IMR-90 (cell line): ENCODE results near the gene PACS1. TPM values are rescaled to one million over a fixed set of nuclear protein-coding genes. Genes with fewer than 3 reads are reported as not detected.

Source experiments
- ATAC-seq: fragments of 200-7000 bp; cut with Tn5 transposase; 2 replicates; pipeline ENCODE4 v1.9.1; 2020; ENCODE audit warnings: low read depth, mild to moderate bottlenecking, moderate library complexity
- BruUV-seq: library from RNA; stranded (reverse); fragments of 400-500 nt; replicated peaks from 2 replicates; lab custom pipeline; 2021; lab: Mats Ljungman, UMichigan
- CTCF ChIA-PET: fragments of 300-600 bp; formaldehyde crosslinking; extraction: SDS; loops from one replicate; lab custom pipeline; 2021; ENCODE audit warnings: antibody characterized with exemption; lab: Yijun Ruan, JAX
- POLR2A ChIA-PET: fragments of 300-600 bp; sonication (Branson Sonifier 250); formaldehyde crosslinking; loops from one replicate; lab custom pipeline; 2022; ENCODE audit warnings: antibody characterized with exemption; ENCODE audit not compliant: unreplicated experiment; lab: Charles Lee
- DNase-seq: peaks from one replicate; pipeline ENCODE4 v3.0.0; 2013
- H2AFZ ChIP-seq: replicated peaks from 2 replicates; pipeline ENCODE3; 2013; ENCODE audit warnings: low read length, mild to moderate bottlenecking; ENCODE audit not compliant: poor library complexity
- H2AK5ac ChIP-seq: 2 replicates; pipeline ENCODE4 v1.6.1; 2013; ENCODE audit warnings: low read depth, low read length, inconsistent platforms
- H2AK9ac ChIP-seq: replicated peaks from 2 replicates; pipeline ENCODE3; 2013; ENCODE audit warnings: mild to moderate bottlenecking, low read depth, low read length, moderate library complexity; ENCODE audit not compliant: poor library complexity
- H2BK120ac ChIP-seq: 2 replicates; pipeline ENCODE4 v1.6.1; 2013; ENCODE audit warnings: low read depth, low read length, inconsistent platforms
- H2BK15ac ChIP-seq: 3 replicates; pipeline ENCODE4 v1.6.1; 2013; ENCODE audit warnings: low read depth, low read length, inconsistent platforms
- H2BK20ac ChIP-seq: 2 replicates; pipeline ENCODE4 v1.6.1; 2013; ENCODE audit warnings: low read depth, mild to moderate bottlenecking, inconsistent platforms, low read length, moderate library complexity
- H2BK5ac ChIP-seq: 2 replicates; pipeline ENCODE4 v1.6.1; 2013; ENCODE audit warnings: mild to moderate bottlenecking, low read depth, low read length, inconsistent platforms; ENCODE audit not compliant: poor library complexity, severe bottlenecking
- H3K14ac ChIP-seq: replicated peaks from 2 replicates; pipeline ENCODE4 v1.6.1; 2013; ENCODE audit warnings: low read depth, low read length, inconsistent platforms
- H3K18ac ChIP-seq: 2 replicates; pipeline ENCODE4 v1.6.1; 2013; ENCODE audit warnings: low read depth, low read length, control low read depth
- H3K23ac ChIP-seq: 2 replicates; pipeline ENCODE4 v1.6.1; 2013; ENCODE audit warnings: low read depth, low read length, inconsistent platforms
- H3K27ac ChIP-seq: 2 replicates; pipeline ENCODE4 v1.5.1; 2013; ENCODE audit warnings: mild to moderate bottlenecking, control low read depth, low read length; ENCODE audit not compliant: insufficient read depth
- H3K27me3 ChIP-seq: 2 replicates; pipeline ENCODE4 v1.6.1; 2013; ENCODE audit warnings: low read length; ENCODE audit not compliant: control insufficient read depth, insufficient read depth
- H3K36me3 ChIP-seq: 2 replicates; pipeline ENCODE4 v1.6.1; 2013; ENCODE audit warnings: low read length, mixed read lengths; ENCODE audit not compliant: control insufficient read depth, insufficient read depth
- H3K4ac ChIP-seq: 2 replicates; pipeline ENCODE4 v1.6.1; 2013; ENCODE audit warnings: low read depth, low read length, inconsistent platforms
- H3K4me1 ChIP-seq: 2 replicates; pipeline ENCODE4 v1.6.1; 2013; ENCODE audit warnings: low read length, mixed read lengths; ENCODE audit not compliant: control insufficient read depth, insufficient read depth
- H3K4me2 ChIP-seq: 2 replicates; pipeline ENCODE4 v1.6.1; 2013; ENCODE audit warnings: low read depth, mild to moderate bottlenecking, control low read depth, low read length, moderate library complexity
- H3K4me3 ChIP-seq: 2 replicates; pipeline ENCODE4 v1.5.1; 2013; ENCODE audit warnings: low read depth, mild to moderate bottlenecking, control low read depth, low read length, moderate library complexity; ENCODE audit not compliant: insufficient read depth
- H3K56ac ChIP-seq: 2 replicates; pipeline ENCODE4 v1.6.1; 2013; ENCODE audit warnings: low read length, inconsistent platforms; ENCODE audit not compliant: insufficient read depth; ENCODE audit errors: extremely low read depth
- H3K79me1 ChIP-seq, 2 experiments: 2 replicates each; pipeline ENCODE4 v1.6.1; 2013; ENCODE audit warnings: low read length in 2 of 2, inconsistent platforms in 1 of 2, low read depth in 1 of 2
- H3K9ac ChIP-seq: 2 replicates; pipeline ENCODE4 v1.6.1; 2013; ENCODE audit warnings: low read depth, low read length, control low read depth
- H3K9me1 ChIP-seq: 2 replicates; pipeline ENCODE4 v1.6.1; 2013; ENCODE audit warnings: low read length, inconsistent platforms; ENCODE audit not compliant: insufficient read depth
- H3K9me3 ChIP-seq: 2 replicates; pipeline ENCODE4 v1.6.1; 2013; ENCODE audit warnings: low read length; ENCODE audit not compliant: control insufficient read depth, insufficient read depth
- H4K20me1 ChIP-seq: 2 replicates; pipeline ENCODE4 v1.6.1; 2013; ENCODE audit warnings: low read length, inconsistent platforms; ENCODE audit not compliant: insufficient read depth
- H4K5ac ChIP-seq: 2 replicates; pipeline ENCODE4 v1.6.1; 2013; ENCODE audit warnings: mild to moderate bottlenecking, low read depth, low read length, control low read depth
- H4K8ac ChIP-seq, 2 experiments: 2 replicates each; pipeline ENCODE4 v1.6.1; 2013; ENCODE audit warnings: low read depth in 2 of 2, low read length in 2 of 2, control low read depth in 1 of 2, inconsistent platforms in 1 of 2
- H4K91ac ChIP-seq: 2 replicates; pipeline ENCODE4 v1.6.1; 2013; ENCODE audit warnings: low read depth, low read length, inconsistent platforms; ENCODE audit not compliant: insufficient read depth
- BHLHE40 ChIP-seq: fragments of 150-350 bp; IDR thresholded peaks from 2 replicates; pipeline ENCODE4 v1.6.1; 2016; ENCODE audit warnings: mild to moderate bottlenecking, low read depth, low read length
- CEBPB ChIP-seq: IDR thresholded peaks from 2 replicates; pipeline ENCODE4 v1.6.1; 2012; ENCODE audit warnings: low read depth, low read length, improper control_type of control experiment
- CHD1 ChIP-seq: IDR thresholded peaks from 2 replicates; pipeline ENCODE4 v1.6.1; 2012; ENCODE audit warnings: low read depth, low read length, improper control_type of control experiment
- FOS ChIP-seq: fragments of 150-350 bp; IDR thresholded peaks from 2 replicates; pipeline ENCODE4 v1.6.1; 2016; ENCODE audit warnings: low read depth, low read length
- MAFK ChIP-seq: IDR thresholded peaks from 2 replicates; pipeline ENCODE4 v1.6.1; 2012; ENCODE audit warnings: low read depth, low read length, improper control_type of control experiment
- MAZ ChIP-seq: IDR thresholded peaks from 2 replicates; pipeline ENCODE4 v1.6.1; 2012; ENCODE audit warnings: low read depth, mild to moderate bottlenecking, low read length, improper control_type of control experiment, moderate library complexity, borderline replicate concordance
- MXI1 ChIP-seq: IDR thresholded peaks from 2 replicates; pipeline ENCODE4 v1.6.1; 2012; ENCODE audit warnings: low read depth, mild to moderate bottlenecking, low read length, moderate library complexity, borderline replicate concordance
- NFE2L2 ChIP-seq: fragments of 150-350 bp; IDR thresholded peaks from 2 replicates; pipeline ENCODE4 v1.6.1; 2016; ENCODE audit warnings: low read depth, mild to moderate bottlenecking, low read length
- POLR2A ChIP-seq: IDR thresholded peaks from 2 replicates; pipeline ENCODE4 v1.6.1; 2012; ENCODE audit warnings: mild to moderate bottlenecking, low read depth, low read length
- RAD21 ChIP-seq: IDR thresholded peaks from 2 replicates; pipeline ENCODE4 v1.6.1; 2012; ENCODE audit warnings: low read length, improper control_type of control experiment
- RCOR1 ChIP-seq: IDR thresholded peaks from 2 replicates; pipeline ENCODE4 v1.6.1; 2012; ENCODE audit warnings: mild to moderate bottlenecking, low read length, improper control_type of control experiment; ENCODE audit not compliant: insufficient replicate concordance
- RFX5 ChIP-seq: IDR thresholded peaks from 2 replicates; pipeline ENCODE4 v1.8.0; 2012; ENCODE audit warnings: low read depth, mild to moderate bottlenecking, low read length, moderate library complexity
- SMC3 ChIP-seq: fragments of 150-350 bp; IDR thresholded peaks from 2 replicates; pipeline ENCODE4 v1.6.1; 2016; ENCODE audit warnings: low read depth, mild to moderate bottlenecking, antibody characterized with exemption, low read length, moderate library complexity
- dilution Hi-C: fragments of 300-500 bp; cut with HindIII; formaldehyde crosslinking; loops from one replicate; pipeline ENCODE4 v1.14.3; 2018; ENCODE audit warnings: low sequenced_read_pairs; ENCODE audit not compliant: unreplicated experiment
- in situ Hi-C: fragments of 300-500 bp; cut with MboI; formaldehyde crosslinking; loops from 3 replicates; pipeline ENCODE4 v1.14.3; 2019; ENCODE audit warnings: low sequenced_read_pairs, inconsistent platforms, mixed read lengths
- intact Hi-C: fragments of 100-400 bp; cut with micrococcal nuclease; formaldehyde crosslinking; loops from 2 replicates; pipeline ENCODE4 v1.10.0; 2022
- polyA plus RNA-seq, 3 experiments: library from polyadenylated mRNA; depleted of rRNA; stranded (reverse); fragments of >200 nt; gene quantifications; 2 replicates each; pipeline ENCODE4 v1.2.3, GENCODE V29; 2012; ENCODE audit warnings: low replicate concordance in 1 of 3
- total RNA-seq: library from RNA; depleted of rRNA; stranded (reverse); fragments of >200 nt; gene quantifications from 2 replicates; pipeline ENCODE4 v1.2.3, GENCODE V29; 2012
- TF ChIP-seq, protein P1 (sequence below): fragments of 150-350 bp; IDR thresholded peaks from 2 replicates; pipeline ENCODE4 v1.6.1; 2016; ENCODE audit warnings: low read depth, mild to moderate bottlenecking, low read length, moderate library complexity, borderline replicate concordance
- TF ChIP-seq, protein P2 (sequence below): fragments of 150-350 bp; IDR thresholded peaks from 2 replicates; pipeline ENCODE4 v1.6.1; 2017; ENCODE audit warnings: mild to moderate bottlenecking, antibody characterized with exemption, low read length, low read depth
- TF ChIP-seq, protein P3 (sequence below): conservative IDR thresholded peaks from 2 replicates; pipeline ENCODE4 v1.5.1; 2012; ENCODE audit warnings: mild to moderate bottlenecking, low read depth, low read length, improper control_type of control experiment

The PACS1 gene
- total and polyA plus RNA-seq, 2 of the 4 experiments (the other 2 are of a cell fraction): 7.3 to 32.0 TPM

DNA sequence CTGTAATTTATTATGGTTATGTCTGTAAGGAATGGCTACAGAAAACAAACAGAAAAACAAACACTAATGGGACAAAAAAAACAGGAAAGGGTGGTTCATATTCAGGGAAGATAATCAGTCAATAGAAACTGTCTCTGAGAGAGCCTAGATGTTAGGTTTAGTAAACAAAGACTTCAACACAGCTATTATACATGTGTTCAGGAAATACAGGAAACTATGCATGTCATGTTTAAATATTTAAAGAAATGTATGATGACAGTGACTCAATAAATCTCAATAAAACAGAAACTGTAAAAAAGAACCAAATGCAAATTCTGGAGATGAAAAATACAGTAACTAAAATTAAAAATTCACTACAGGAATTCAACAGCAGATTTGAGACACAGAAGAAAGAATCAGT, 76.0 kb downstream of the PACS1 start:
- intact Hi-C loops: no loop called here
- CTCF ChIA-PET: no interaction called here

More for the DNA sequence above, 76.0 kb downstream of the PACS1 start:
- Histone ChIP-seq H3K79me1 (peaks cover 17 to 44% of the 10 kb centered on the region in 2 experiments), H3K9me3 (peaks cover 3% of the 10 kb centered on the region), H3K4me2 (no peak overlapping the region), H3K9me1 (peaks cover 14% of the 10 kb centered on the region), H3K56ac (no peak overlapping the region), H4K20me1 (no peaks in the 10 kb centered on the region), H4K5ac (no peak overlapping the region), H2AK5ac (no peak overlapping the region), H3K27ac (no peak overlapping the region), H3K14ac (no peak overlapping the region), H4K91ac (no peak overlapping the region), H2AFZ (no peak overlapping the region), H4K8ac (no peak overlapping the region), H2BK15ac (no peak overlapping the region), H2BK20ac (no peak overlapping the region), H3K36me3 (no peaks in the 10 kb centered on the region), H3K9ac (no peak overlapping the region), H3K4me1 (peaks cover 5% of the 10 kb centered on the region), H3K23ac (no peak overlapping the region), H3K27me3 (no peaks in the 10 kb centered on the region), H3K4ac (no peak overlapping the region), H3K4me3 (no peak overlapping the region), H2AK9ac (no peak overlapping the region), H2BK5ac (no peak overlapping the region), H3K18ac (no peak overlapping the region), H2BK120ac (no peak overlapping the region)
- dilution Hi-C loops: no loop called here
- no peak for DNase-seq
- no peak for ATAC-seq
- POLR2A ChIA-PET: no interaction called here
- in situ Hi-C loops: no loop called here
- TF ChIP-seq MAZ (no peak), POLR2A (no peak), SMC3 (no peak), MAFK (no peak), RCOR1 (no peak), RAD21 (no peak), BHLHE40 (no peak), RFX5 (no peak), NFE2L2 (no peak), MXI1 (no peak), CHD1 (no peak), CEBPB (no peak), FOS (no peak)
- TF ChIP-seq, protein P1, sequence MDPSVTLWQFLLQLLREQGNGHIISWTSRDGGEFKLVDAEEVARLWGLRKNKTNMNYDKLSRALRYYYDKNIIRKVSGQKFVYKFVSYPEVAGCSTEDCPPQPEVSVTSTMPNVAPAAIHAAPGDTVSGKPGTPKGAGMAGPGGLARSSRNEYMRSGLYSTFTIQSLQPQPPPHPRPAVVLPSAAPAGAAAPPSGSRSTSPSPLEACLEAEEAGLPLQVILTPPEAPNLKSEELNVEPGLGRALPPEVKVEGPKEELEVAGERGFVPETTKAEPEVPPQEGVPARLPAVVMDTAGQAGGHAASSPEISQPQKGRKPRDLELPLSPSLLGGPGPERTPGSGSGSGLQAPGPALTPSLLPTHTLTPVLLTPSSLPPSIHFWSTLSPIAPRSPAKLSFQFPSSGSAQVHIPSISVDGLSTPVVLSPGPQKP: no peak
- TF ChIP-seq, protein P2, sequence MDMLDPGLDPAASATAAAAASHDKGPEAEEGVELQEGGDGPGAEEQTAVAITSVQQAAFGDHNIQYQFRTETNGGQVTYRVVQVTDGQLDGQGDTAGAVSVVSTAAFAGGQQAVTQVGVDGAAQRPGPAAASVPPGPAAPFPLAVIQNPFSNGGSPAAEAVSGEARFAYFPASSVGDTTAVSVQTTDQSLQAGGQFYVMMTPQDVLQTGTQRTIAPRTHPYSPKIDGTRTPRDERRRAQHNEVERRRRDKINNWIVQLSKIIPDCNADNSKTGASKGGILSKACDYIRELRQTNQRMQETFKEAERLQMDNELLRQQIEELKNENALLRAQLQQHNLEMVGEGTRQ: no peak
- TF ChIP-seq, protein P3, sequence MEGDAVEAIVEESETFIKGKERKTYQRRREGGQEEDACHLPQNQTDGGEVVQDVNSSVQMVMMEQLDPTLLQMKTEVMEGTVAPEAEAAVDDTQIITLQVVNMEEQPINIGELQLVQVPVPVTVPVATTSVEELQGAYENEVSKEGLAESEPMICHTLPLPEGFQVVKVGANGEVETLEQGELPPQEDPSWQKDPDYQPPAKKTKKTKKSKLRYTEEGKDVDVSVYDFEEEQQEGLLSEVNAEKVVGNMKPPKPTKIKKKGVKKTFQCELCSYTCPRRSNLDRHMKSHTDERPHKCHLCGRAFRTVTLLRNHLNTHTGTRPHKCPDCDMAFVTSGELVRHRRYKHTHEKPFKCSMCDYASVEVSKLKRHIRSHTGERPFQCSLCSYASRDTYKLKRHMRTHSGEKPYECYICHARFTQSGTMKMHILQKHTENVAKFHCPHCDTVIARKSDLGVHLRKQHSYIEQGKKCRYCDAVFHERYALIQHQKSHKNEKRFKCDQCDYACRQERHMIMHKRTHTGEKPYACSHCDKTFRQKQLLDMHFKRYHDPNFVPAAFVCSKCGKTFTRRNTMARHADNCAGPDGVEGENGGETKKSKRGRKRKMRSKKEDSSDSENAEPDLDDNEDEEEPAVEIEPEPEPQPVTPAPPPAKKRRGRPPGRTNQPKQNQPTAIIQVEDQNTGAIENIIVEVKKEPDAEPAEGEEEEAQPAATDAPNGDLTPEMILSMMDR: no peak
- BruUV-seq: no TSS peak
